Natural killer cell (primary cell): ENCODE measurements around the gene RIPOR1. TPM values are rescaled to one million over a fixed set of nuclear protein-coding genes. Genes with fewer than 3 reads are reported as not detected.

ENCODE experiments used
- ATAC-seq, 3 donors: fragments of 150-1000 bp in 2 of 3; fragments of 200-7000 bp in 1 of 3; cut with Tn5 transposase; 1 replicate in 1 of 3; 2 replicates in 2 of 3; pipeline ENCODE4 v1.10.0; 2021; ENCODE audit warnings: mild to moderate bottlenecking in 2 of 3, moderate library complexity in 2 of 3
- DNase-seq, 2 donors: peaks; one replicate each; pipeline versions ENCODE4 v3.0.0 to v3.0.0-alpha.2; 2013 to 2021; ENCODE audit warnings: mixed read lengths in 1 of 2
- H3K27ac ChIP-seq: one replicate; pipeline ENCODE4 v1.5.1; 2013; ENCODE audit warnings: mild to moderate bottlenecking, low read length
- H3K27me3 ChIP-seq: one replicate; pipeline ENCODE4 v1.6.1; 2013; ENCODE audit warnings: low read length; ENCODE audit not compliant: control insufficient read depth, insufficient read depth
- H3K36me3 ChIP-seq: one replicate; pipeline ENCODE4 v1.6.1; 2013; ENCODE audit warnings: low read length; ENCODE audit not compliant: control insufficient read depth, insufficient read depth
- H3K4me1 ChIP-seq: one replicate; pipeline ENCODE4 v1.6.1; 2013; ENCODE audit warnings: low read length; ENCODE audit not compliant: control insufficient read depth, insufficient read depth
- H3K4me3 ChIP-seq: one replicate; pipeline ENCODE4 v1.5.1; 2013; ENCODE audit warnings: low read length
- H3K9me3 ChIP-seq: one replicate; pipeline ENCODE4 v1.6.1; 2013; ENCODE audit warnings: low read length; ENCODE audit not compliant: control insufficient read depth, insufficient read depth
- H3K27ac Mint-ChIP-seq, 2 donors: one replicate each; pipeline ENCODE4 v1.8.0; 2022; ENCODE audit warnings: mild to moderate bottlenecking in 2 of 2, mixed read lengths in 2 of 2, moderate library complexity in 1 of 2
- H3K27me3 Mint-ChIP-seq, 2 donors: one replicate each; pipeline ENCODE4 v1.8.0; 2022; ENCODE audit warnings: low read depth in 2 of 2, mixed read lengths in 2 of 2
- H3K36me3 Mint-ChIP-seq: one replicate; pipeline ENCODE4 v1.8.0; 2022; ENCODE audit warnings: mixed read lengths
- H3K4me1 Mint-ChIP-seq, 2 donors: one replicate each; pipeline ENCODE4 v1.8.0; 2022; ENCODE audit warnings: mixed read lengths in 2 of 2
- H3K4me3 Mint-ChIP-seq: one replicate; pipeline ENCODE4 v1.8.0; 2022; ENCODE audit warnings: mild to moderate bottlenecking, moderate library complexity, mixed read lengths
- H3K9me3 Mint-ChIP-seq, 2 donors: one replicate each; pipeline ENCODE4 v1.8.0; 2022; ENCODE audit warnings: mixed read lengths in 2 of 2
- WGBS: methylation state at CpG from one replicate; pipeline ENCODE4 v1.1.7; 2013; ENCODE audit warnings: missing lambda C conversion rate; ENCODE audit not compliant: insufficient coverage; 5-methylcytosine and 5-hydroxymethylcytosine counted together
- intact Hi-C: fragments of 100-400 bp; cut with micrococcal nuclease; formaldehyde crosslinking; loops from one replicate; pipeline ENCODE4 v1.14.2; 2022
- total RNA-seq, 4 donors: library from RNA; stranded (reverse); fragments of 120-200 nt in 1 of 4; gene quantifications; one replicate each; pipeline versions ENCODE4 v1.2.3 to v1.2.4, GENCODE V29; 2013 to 2022
- TF ChIP-seq, protein P1 (sequence below): fragments of 200-600 bp; IDR thresholded peaks from one replicate; pipeline ENCODE4 v1.8.0; 2022; ENCODE audit warnings: antibody characterized with exemption

The RIPOR1 gene
- total RNA-seq, 3 donors from 2014 or later (not counting 1 experiment from before 2014, with no cell fraction given) = 68.2 to 118 (median 74.8) TPM

- Mint-ChIP-seq H3K4me3 (peak overlapping the region; percentile 95), H3K27ac (peak overlapping the region; percentile 93 to 95), H3K36me3 (no peaks in the 10 kb centered on the region), H3K4me1 (peaks cover 28 to 35% of the 10 kb centered on the region in 2 donors), H3K27me3 (no peaks in the 10 kb centered on the region), H3K9me3 (no peaks in the 10 kb centered on the region)
- TF ChIP-seq, protein P1, sequence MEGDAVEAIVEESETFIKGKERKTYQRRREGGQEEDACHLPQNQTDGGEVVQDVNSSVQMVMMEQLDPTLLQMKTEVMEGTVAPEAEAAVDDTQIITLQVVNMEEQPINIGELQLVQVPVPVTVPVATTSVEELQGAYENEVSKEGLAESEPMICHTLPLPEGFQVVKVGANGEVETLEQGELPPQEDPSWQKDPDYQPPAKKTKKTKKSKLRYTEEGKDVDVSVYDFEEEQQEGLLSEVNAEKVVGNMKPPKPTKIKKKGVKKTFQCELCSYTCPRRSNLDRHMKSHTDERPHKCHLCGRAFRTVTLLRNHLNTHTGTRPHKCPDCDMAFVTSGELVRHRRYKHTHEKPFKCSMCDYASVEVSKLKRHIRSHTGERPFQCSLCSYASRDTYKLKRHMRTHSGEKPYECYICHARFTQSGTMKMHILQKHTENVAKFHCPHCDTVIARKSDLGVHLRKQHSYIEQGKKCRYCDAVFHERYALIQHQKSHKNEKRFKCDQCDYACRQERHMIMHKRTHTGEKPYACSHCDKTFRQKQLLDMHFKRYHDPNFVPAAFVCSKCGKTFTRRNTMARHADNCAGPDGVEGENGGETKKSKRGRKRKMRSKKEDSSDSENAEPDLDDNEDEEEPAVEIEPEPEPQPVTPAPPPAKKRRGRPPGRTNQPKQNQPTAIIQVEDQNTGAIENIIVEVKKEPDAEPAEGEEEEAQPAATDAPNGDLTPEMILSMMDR = no peak
- H3K36me3 ChIP-seq = no peaks in the 10 kb centered on the region
- DNase-seq = peak in 1 of 2 donors; percentile 66
- H3K4me1 ChIP-seq = peaks cover 23% of the 10 kb centered on the region
- H3K27me3 ChIP-seq = no peaks in the 10 kb centered on the region
- intact Hi-C loops = loop anchor here (2.0 to 10.0 kb wide), 3 partner anchors 78 to 751 kb away; partner anchors contain the start of genes ACD, PARD6A, PRMT7 and SLC7A6OS
- H3K9me3 ChIP-seq = no peaks in the 10 kb centered on the region
- ATAC-seq = no peak
- H3K4me3 ChIP-seq = peak overlapping the region; percentile 53
- H3K27ac ChIP-seq = peak overlapping the region; percentile 94
- WGBS = 1% methylated on average over 16 of the region's 20 CpGs
Measured at GRCh38 chr16:67563708-67564468, 35.3 kb downstream of the RIPOR1 start.

- 72% methylated on average over 8 of the region's 8 CpGs for WGBS
- no peak overlapping the region for H3K27ac Mint-ChIP-seq
Measured at GRCh38 chr16:67565470-67566100, 37.0 kb downstream of the RIPOR1 start.

DNA sequence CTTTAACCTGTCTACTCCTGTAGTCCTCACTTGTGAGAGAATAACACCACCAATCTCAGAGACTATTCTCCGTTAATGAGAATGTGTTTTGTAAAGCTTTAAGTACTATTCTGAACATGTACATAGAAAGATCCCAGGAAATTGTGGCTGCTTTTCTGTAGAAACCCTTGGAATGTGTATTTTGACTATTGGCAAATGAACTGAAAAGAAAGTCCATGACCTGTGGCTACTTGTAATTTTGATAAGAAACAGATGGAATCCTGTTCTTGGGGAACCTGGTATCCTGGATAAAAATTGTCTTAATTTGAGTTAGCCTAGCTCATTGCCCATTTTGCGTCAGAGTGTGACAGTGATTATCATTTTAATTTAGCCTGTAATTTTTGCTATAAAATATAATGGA is 42.8 kb downstream of the RIPOR1 start:
- no peaks in the 10 kb centered on the region for H3K9me3 ChIP-seq
- H3K9me3 Mint-ChIP-seq = no peaks in the 10 kb centered on the region
- H3K36me3 Mint-ChIP-seq = no peaks in the 10 kb centered on the region
- intact Hi-C loops = no loop called here
- peak overlapping the region in 1 of 2 donors; percentile 14 for H3K27ac Mint-ChIP-seq
- 100% methylated on average over 1 of the region's 2 CpGs for WGBS
- H3K4me1 ChIP-seq = peaks cover 3% of the 10 kb centered on the region
- H3K27ac ChIP-seq = no peak overlapping the region
- no peak overlapping the region for H3K4me3 ChIP-seq
- H3K27me3 Mint-ChIP-seq = no peaks in the 10 kb centered on the region
- TF ChIP-seq, protein P1 = no peak
- H3K4me1 Mint-ChIP-seq = peaks cover 13% of the 10 kb centered on the region in 2 donors
- no peaks in the 10 kb centered on the region for H3K27me3 ChIP-seq
- no peak for ATAC-seq
- no peak overlapping the region for H3K4me3 Mint-ChIP-seq
- no peak for DNase-seq
- peaks cover 32% of the 10 kb centered on the region for H3K36me3 ChIP-seq

More at GRCh38 chr16:67565470-67566100, 37.0 kb downstream of the RIPOR1 start:
- ATAC-seq (no peak), DNase-seq (no peak)
- Histone ChIP-seq H3K4me1 (peaks cover 23% of the 10 kb centered on the region), H3K4me3 (no peak overlapping the region), H3K27me3 (no peaks in the 10 kb centered on the region), H3K27ac (no peak overlapping the region), H3K36me3 (no peaks in the 10 kb centered on the region), H3K9me3 (no peaks in the 10 kb centered on the region)
- TF ChIP-seq, protein P1 = no peak
- peaks cover 35 to 36% of the 10 kb centered on the region in 2 donors for H3K4me1 Mint-ChIP-seq
- intact Hi-C loops = loop anchor here (10.0 kb wide), 1 partner anchor 749 kb away; the partner anchor contains the start of genes PRMT7 and SLC7A6OS
- no peaks in the 10 kb centered on the region for H3K9me3 Mint-ChIP-seq
- H3K36me3 Mint-ChIP-seq = no peaks in the 10 kb centered on the region
- no peaks in the 10 kb centered on the region for H3K27me3 Mint-ChIP-seq
- no peak overlapping the region for H3K4me3 Mint-ChIP-seq
